ENCODE measurements around the gene MCM5. TPM values are rescaled to one million over a fixed set of nuclear protein-coding genes. Genes with fewer than 3 reads are reported as not detected.
A peak's percentile ranks its signal among the peaks of the same experiment; 100 is the strongest.

MCM5 gene
- total and polyA plus RNA-seq, 2 experiments from 2014 or later: 288 to 325 TPM

DNA sequence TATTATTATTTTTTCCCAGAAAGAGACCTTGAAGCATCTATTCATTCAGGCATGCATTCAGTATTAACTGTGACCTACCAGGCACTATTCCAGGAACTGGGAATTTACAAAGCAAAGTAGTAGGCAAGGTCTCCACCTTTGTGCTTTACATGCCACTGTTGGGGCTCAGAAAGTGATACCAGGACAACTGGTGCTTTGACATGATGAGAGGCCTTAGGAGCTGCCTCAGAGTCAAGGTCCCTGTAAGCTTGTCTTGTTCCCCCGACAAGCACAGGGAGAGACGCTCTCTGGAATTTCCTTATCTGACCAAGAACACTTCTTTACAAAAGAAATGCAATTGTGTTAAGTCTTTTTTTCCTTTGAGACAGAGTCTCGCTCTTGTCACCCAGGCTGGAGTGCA is 21.3 kb upstream of the MCM5 start (continued):
- TF ChIP-seq, protein P1, sequence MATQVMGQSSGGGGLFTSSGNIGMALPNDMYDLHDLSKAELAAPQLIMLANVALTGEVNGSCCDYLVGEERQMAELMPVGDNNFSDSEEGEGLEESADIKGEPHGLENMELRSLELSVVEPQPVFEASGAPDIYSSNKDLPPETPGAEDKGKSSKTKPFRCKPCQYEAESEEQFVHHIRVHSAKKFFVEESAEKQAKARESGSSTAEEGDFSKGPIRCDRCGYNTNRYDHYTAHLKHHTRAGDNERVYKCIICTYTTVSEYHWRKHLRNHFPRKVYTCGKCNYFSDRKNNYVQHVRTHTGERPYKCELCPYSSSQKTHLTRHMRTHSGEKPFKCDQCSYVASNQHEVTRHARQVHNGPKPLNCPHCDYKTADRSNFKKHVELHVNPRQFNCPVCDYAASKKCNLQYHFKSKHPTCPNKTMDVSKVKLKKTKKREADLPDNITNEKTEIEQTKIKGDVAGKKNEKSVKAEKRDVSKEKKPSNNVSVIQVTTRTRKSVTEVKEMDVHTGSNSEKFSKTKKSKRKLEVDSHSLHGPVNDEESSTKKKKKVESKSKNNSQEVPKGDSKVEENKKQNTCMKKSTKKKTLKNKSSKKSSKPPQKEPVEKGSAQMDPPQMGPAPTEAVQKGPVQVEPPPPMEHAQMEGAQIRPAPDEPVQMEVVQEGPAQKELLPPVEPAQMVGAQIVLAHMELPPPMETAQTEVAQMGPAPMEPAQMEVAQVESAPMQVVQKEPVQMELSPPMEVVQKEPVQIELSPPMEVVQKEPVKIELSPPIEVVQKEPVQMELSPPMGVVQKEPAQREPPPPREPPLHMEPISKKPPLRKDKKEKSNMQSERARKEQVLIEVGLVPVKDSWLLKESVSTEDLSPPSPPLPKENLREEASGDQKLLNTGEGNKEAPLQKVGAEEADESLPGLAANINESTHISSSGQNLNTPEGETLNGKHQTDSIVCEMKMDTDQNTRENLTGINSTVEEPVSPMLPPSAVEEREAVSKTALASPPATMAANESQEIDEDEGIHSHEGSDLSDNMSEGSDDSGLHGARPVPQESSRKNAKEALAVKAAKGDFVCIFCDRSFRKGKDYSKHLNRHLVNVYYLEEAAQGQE (IDR thresholded peaks at IDR 0.05; ENCODE audit: unreplicated experiment): no peak
- TF ChIP-seq, protein P2, sequence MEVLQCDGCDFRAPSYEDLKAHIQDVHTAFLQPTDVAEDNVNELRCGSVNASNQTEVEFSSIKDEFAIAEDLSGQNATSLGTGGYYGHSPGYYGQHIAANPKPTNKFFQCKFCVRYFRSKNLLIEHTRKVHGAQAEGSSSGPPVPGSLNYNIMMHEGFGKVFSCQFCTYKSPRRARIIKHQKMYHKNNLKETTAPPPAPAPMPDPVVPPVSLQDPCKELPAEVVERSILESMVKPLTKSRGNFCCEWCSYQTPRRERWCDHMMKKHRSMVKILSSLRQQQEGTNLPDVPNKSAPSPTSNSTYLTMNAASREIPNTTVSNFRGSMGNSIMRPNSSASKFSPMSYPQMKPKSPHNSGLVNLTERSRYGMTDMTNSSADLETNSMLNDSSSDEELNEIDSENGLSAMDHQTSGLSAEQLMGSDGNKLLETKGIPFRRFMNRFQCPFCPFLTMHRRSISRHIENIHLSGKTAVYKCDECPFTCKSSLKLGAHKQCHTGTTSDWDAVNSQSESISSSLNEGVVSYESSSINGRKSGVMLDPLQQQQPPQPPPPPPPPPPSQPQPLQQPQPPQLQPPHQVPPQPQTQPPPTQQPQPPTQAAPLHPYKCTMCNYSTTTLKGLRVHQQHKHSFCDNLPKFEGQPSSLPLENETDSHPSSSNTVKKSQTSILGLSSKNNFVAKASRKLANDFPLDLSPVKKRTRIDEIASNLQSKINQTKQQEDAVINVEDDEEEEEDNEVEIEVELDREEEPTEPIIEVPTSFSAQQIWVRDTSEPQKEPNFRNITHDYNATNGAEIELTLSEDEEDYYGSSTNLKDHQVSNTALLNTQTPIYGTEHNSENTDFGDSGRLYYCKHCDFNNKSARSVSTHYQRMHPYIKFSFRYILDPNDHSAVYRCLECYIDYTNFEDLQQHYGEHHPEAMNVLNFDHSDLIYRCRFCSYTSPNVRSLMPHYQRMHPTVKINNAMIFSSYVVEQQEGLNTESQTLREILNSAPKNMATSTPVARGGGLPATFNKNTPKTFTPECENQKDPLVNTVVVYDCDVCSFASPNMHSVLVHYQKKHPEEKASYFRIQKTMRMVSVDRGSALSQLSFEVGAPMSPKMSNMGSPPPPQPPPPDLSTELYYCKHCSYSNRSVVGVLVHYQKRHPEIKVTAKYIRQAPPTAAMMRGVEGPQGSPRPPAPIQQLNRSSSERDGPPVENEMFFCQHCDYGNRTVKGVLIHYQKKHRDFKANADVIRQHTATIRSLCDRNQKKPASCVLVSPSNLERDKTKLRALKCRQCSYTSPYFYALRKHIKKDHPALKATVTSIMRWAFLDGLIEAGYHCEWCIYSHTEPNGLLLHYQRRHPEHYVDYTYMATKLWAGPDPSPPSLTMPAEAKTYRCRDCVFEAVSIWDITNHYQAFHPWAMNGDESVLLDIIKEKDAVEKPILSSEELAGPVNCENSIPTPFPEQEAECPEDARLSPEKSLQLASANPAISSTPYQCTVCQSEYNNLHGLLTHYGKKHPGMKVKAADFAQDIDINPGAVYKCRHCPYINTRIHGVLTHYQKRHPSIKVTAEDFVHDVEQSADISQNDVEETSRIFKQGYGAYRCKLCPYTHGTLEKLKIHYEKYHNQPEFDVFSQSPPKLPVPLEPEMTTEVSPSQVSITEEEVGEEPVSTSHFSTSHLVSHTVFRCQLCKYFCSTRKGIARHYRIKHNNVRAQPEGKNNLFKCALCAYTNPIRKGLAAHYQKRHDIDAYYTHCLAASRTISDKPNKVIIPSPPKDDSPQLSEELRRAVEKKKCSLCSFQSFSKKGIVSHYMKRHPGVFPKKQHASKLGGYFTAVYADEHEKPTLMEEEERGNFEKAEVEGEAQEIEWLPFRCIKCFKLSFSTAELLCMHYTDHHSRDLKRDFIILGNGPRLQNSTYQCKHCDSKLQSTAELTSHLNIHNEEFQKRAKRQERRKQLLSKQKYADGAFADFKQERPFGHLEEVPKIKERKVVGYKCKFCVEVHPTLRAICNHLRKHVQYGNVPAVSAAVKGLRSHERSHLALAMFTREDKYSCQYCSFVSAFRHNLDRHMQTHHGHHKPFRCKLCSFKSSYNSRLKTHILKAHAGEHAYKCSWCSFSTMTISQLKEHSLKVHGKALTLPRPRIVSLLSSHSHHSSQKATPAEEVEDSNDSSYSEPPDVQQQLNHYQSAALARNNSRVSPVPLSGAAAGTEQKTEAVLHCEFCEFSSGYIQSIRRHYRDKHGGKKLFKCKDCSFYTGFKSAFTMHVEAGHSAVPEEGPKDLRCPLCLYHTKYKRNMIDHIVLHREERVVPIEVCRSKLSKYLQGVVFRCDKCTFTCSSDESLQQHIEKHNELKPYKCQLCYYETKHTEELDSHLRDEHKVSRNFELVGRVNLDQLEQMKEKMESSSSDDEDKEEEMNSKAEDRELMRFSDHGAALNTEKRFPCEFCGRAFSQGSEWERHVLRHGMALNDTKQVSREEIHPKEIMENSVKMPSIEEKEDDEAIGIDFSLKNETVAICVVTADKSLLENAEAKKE (CRISPR knock-in tag; IDR thresholded peaks at IDR 0.05): no peak

DNA sequence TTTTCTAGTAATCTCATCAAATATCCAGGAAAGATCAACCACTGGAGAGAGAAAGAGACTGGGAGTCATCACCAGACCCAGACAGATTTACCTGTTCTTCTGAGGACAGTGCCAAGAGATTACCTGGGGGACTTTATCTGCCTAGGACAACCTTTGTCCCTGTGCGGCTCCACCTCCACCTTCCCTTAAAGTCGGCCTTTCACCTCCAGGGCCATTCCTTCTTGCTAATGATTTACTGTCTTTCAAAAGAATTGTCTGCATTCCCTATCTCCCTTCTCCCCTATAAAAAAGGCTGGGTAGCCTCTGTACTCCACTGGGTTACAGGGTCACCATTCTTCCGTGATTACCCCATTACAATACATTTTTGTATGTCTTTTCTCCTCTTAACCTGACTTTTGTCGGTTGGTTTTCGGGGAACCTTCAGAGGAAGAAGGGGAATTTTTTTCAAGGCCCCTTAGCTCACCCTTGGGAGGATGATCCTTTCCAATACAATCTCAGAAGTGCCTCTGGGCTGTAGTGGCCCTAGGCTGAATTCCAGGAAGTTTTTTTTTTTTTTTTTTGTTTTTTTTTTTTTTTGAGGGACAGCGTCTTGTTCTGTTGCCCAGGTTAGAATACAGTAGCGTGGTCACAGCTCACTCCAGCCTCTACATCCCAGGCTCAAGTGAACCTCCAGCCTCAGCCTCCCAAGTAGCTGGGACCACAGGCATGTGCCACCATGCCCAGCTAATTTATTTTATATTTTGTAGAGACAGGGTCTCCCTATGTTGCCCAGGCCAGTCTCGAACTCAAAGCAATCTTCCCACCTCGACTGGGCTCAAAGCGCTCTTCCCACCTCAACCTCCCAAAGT is 20.6 kb upstream of the MCM5 start:
- H3K4me3 Mint-ChIP-seq: 0 out of 3 replicates have a peak overlapping the region, but pooled peaks have one; percentile 77
- Histone ChIP-seq H3K27ac (ENCODE audit: low read depth) (peak overlapping the region; percentile 97; the same call in 1 of the 2 replicates), H3K4me2 (peak overlapping the region; percentile 39), H2AFZ (no peak overlapping the region), H3K79me2 (replicated peaks; ENCODE audit: insufficient read depth) (peaks cover 11% of the 10 kb centered on the region), H4K20me1 (replicated peaks; ENCODE audit: insufficient read depth) (no peaks in the 10 kb centered on the region), H3K36me3 (ENCODE audit: insufficient read depth) (no peaks in the 10 kb centered on the region), H3K4me1 (ENCODE audit: insufficient read depth) (peaks cover 70% of the 10 kb centered on the region), H3K4me3 (no peak overlapping the region), H3K27me3 (ENCODE audit: insufficient read depth) (no peaks in the 10 kb centered on the region), H3F3A (replicated peaks; ENCODE audit: low read depth) (peaks cover 41% of the 10 kb centered on the region), H3K9me2 (ENCODE audit: insufficient read depth) (no peaks in the 10 kb centered on the region)
- H3K27me3 Mint-ChIP-seq (ENCODE audit: insufficient read depth, low read depth, poor library complexity): peaks cover 33% of the 10 kb centered on the region
- peaks cover 17% of the 10 kb centered on the region for H3K36me3 Mint-ChIP-seq (ENCODE audit: low read depth)
- ATAC-seq (no peak), DNase-seq (ENCODE audit: low spot score) (no peak)
- TF ChIP-seq, protein P1 (IDR thresholded peaks at IDR 0.05; ENCODE audit: unreplicated experiment): no peak
- TF ChIP-seq, protein P3, sequence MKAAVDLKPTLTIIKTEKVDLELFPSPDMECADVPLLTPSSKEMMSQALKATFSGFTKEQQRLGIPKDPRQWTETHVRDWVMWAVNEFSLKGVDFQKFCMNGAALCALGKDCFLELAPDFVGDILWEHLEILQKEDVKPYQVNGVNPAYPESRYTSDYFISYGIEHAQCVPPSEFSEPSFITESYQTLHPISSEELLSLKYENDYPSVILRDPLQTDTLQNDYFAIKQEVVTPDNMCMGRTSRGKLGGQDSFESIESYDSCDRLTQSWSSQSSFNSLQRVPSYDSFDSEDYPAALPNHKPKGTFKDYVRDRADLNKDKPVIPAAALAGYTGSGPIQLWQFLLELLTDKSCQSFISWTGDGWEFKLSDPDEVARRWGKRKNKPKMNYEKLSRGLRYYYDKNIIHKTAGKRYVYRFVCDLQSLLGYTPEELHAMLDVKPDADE (IDR thresholded peaks at IDR 0.05): no peak
- H3K4me1 Mint-ChIP-seq: peaks cover 60% of the 10 kb centered on the region
- peak overlapping the region; percentile 100 for H3K27ac Mint-ChIP-seq
- H3K9me3 Mint-ChIP-seq: no peaks in the 10 kb centered on the region

All from GM23338 (cell line).